Measurements from ENCODE around the gene SMCO1.

GRCh38 chr3:196517919-196518318 is 2.8 kb upstream of the SMCO1 start:
- no peak for TF ChIP-seq EZH2 (IDR thresholded peaks at IDR 0.05; ENCODE audit: low read depth, unreplicated experiment)
- TF ChIP-seq EZH2phosphoT487 (IDR thresholded peaks at IDR 0.05; ENCODE audit: unreplicated experiment): no peak
- TF ChIP-seq CTCF (conservative IDR thresholded peaks at IDR 0.05; ENCODE audit: low read depth in 2 of 2): no peak
- TF ChIP-seq CREB1 (CRISPR knock-in tag; IDR thresholded peaks at IDR 0.05; ENCODE audit: low read depth): no peak

Measured in GM23338 (cell line).